ENCODE data around the gene ARHGEF28. TPM values are rescaled to one million over a fixed set of nuclear protein-coding genes. Genes with fewer than 3 reads are reported as not detected.

The ARHGEF28 gene
- total RNA-seq, 2 experiments from 2014 or later, result not detected

DNA sequence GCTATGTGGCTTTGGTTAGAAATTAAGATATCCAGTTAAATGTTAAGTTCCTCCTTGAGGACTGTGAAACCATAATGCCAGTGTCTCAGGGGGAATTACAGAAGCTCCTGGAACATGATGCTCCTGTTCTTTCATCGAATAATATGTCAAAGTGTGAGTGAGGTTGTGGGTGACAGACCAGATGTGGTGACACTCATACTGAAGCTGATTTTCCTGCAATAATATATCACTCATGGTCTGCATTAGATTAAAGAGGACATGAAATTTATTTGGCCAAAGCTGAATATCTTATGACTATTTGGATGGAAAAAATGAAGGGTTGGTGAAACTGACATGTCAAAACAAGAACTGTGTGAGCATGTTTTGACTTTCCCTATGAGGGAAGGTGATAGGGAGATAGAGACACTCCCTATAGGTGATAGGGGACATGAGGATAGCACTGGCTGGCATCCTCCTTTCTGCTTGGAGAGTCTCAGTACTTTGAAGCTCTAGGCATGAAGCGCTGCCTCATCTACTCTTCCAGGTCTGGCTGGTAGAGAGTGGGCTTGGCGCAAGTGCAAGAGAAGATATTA, 173.5 kb downstream of the ARHGEF28 start:
- CTCF ChIA-PET, result no interaction called here
- POLR2A ChIA-PET, result no interaction called here

DNA sequence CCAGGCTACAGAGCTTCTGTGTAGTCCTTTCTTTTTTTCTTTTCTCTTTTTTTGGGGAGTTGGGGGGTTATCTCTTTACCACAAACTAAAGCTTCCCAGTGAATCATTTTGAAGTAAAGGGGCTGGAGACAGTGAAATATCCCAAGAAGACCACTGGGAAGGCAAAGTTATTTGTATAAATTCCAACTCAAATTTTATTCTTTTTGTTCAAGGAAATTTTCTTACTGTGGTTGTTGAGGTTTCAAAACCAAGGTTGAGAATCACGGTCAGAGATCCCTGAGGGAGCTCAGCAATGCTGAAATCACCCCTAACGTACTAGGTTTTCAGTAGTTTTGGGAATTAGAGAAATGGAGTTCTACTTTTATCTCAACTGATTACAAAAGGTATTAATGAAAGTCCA, 175.7 kb downstream of the ARHGEF28 start:
- ChIA-PET CTCF (no interaction called here), POLR2A (no interaction called here)

DNA sequence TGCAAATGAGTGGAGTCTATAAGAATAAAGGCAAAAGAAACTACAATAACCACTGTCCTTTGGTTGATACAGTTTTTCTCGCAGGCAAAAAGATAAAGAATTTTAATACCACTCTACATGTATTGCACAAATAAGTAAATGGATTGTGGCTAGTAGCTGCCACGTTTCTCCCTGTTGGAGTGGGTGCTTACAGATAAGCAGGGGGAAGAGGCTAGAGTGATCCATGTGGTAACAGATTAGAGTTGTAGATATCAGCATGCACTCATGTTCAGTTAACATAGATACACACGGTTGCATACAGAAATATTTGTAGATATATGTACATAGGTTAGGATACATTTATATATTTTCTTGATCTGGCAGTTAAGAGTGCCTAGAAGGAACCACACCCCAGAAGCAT, 179.5 kb downstream of the ARHGEF28 start:
- ChIA-PET POLR2A (no interaction called here), CTCF (no interaction called here)

DNA sequence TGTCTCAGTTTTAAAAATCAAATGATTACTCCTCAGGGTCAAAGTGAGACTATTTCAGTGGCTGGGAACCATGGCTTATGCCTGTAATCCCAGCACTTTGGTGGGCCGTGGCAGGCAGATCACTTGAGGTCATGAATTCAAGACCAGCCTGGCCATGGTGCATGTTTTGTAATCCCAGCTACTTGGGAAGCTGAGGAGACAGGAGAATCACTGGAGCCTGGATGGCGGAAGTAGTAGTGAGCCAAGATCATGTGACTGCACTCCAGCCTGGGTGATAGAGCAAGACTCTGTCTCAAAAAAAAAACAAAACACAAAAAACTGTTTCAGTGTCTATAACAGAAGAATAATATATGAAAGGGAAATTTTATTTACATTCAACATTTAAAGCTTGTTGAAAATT, 182.9 kb downstream of the ARHGEF28 start:
- POLR2A ChIA-PET, result no interaction called here
- CTCF ChIA-PET, result interaction anchor here (1.0 kb wide), 1 partner anchor 219 kb away, joined by 3 read pairs; no protein-coding TSS in a partner anchor

DNA sequence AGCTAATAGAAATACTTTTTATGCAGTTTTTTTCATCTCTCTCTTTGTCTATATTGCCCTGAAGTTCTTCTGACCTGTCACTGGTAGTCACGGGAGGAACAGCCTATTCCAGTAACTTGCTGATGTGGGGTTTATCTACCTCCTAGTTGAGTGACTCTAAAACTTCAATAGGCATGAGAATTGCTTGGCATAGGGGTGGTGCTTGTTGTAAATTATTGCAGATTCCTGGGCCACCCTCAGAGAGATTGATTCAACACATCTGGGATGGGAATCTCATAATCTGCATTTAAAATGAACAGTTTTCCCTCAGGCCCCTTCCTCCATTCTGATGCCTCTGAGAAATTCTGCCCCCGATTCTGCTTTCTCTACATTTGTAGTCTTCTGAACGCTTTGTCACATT, 184.4 kb downstream of the ARHGEF28 start:
- CTCF ChIA-PET, result no interaction called here

DNA sequence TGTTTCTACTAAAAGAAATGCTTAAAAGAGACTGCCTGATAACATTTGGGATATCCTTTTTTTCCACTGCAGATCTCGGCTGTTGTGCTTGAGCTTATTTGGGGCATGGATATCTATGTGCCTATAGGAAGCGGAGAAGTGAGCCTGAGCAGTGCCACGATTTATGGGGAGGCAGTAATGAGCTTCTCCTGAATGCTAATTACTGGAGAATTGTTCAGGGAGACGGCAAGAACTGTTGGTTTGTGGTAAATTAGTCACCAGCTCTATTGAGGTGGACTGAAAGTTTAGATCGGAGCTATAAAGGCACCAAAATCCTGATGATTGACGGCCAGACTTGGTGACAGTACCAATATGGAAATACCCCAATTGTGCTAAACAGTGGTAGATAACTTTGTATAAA, 186.5 kb downstream of the ARHGEF28 start:
- POLR2A ChIA-PET, result no interaction called here
- CTCF ChIA-PET, result no interaction called here

More for the DNA sequence above, 184.4 kb downstream of the ARHGEF28 start:
- POLR2A ChIA-PET, result no interaction called here

DNA sequence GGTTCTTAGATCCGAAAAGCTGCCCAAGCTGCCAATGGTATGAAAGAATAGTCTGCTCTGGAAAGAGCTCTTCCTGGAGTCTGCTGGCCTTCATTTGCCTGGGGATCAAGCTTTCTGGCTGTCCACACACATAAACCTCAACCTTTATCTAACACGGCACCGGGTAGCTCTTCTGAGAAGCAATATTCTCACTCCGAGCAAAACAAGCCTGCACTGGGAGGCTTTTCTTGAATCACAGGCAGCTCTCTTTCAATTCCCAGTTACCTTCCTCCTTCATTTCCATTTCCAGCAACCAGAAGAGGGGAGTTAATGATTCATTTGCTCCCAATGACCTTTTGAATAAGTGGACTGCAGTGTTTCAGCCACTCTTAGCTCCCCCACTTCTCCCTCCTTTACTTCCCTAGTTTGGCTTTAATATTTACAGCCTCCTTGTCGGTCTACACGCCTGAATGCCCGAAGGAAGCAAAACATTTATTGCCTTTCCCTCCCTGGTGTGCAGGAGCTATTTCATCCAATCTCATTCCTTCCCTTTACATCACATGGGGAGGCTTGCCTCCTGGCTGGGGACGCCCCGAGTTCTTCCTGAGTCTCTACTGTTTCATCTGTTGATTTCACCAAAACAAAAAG, 187.1 kb downstream of the ARHGEF28 start:
- POLR2A ChIA-PET, result no interaction called here

DNA sequence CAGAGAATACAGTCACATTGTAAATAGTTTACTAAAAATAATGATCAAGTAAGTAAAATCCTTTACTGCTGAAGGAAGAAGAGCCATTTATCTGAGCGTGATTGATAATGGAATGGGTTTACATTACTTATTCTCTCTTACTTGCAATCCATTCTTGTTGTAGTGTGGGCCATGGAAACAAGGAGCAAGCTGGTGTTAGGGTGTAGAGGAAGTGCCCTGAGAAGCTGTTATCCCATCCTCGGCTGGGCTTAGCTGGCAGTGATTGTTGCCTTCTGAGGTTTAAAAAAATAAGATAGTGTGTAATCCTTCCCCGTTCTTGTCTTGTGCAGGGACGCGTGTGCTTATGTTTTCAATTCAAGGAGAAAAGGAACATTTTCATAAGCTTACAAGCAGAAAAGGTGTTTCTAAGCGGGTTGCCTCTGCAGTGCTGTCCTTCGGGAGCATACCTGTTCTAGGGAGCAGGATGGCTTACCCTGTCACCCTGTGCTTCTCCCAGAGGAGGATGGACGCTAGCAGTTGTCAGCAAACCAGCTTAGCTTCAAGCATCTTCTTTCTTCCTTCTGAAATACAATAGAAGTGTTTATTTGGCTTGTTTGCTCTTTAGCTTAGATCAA, 188.3 kb downstream of the ARHGEF28 start:
- ChIA-PET CTCF (no interaction called here), POLR2A (no interaction called here)

More for the DNA sequence above, 187.1 kb downstream of the ARHGEF28 start:
- CTCF ChIA-PET, result no interaction called here

DNA sequence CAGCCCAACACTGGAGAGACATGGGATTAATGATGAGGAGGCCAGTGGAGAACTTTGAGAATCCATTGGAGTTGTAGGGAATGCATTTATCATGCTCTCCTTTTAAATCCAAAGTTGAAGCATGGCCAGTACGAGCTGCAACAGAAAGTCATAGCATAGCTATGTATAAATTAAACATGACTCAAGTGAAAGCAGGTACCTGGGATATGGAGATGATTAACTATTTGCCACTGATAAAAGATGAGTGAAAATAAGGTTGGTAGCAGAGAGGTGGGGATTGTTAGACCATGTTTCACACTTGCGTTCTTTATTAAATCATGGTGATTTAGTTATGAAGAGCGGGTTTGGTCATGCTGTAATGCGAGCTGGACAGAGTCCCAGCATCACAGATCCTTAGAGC, 189.6 kb downstream of the ARHGEF28 start:
- CTCF ChIA-PET, result no interaction called here

DNA sequence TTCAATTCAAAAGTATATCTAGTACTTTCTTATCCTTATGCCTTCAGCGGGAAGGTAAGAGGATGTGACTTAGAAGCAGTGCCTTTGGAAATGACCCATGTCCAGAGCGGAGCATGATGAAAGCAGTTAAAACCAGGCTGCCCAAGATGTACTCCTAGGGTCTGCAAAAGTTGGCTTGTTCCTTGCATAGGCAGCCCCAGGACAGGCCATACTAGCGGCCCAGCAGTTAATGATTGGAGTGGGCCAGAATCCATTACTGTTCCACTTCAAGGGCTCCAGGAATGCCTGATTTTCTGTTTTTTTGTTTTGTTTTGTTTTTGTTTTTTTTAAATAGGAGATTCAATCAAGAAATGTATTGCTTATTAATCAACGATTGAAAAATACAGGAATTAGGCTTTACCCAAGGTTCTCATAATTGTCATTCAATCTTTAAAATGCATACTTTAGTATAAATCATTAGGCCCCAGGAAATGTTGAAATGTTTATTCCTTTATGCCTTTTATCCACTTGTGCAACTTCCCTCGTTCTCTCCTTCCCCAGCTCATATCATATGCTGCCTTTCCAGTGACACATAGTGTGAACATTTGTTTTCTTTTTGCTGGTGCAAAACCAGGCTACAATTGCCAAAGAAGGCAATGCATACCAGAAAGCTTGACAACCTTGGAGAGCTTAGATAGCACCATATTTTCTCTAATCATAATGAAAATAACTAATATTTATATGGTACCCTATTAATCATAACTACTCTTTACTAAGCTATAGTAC, 190.8 kb downstream of the ARHGEF28 start:
- CTCF ChIA-PET, result no interaction called here
- POLR2A ChIA-PET, result no interaction called here

More for the DNA sequence above, 189.6 kb downstream of the ARHGEF28 start:
- POLR2A ChIA-PET, result no interaction called here

DNA sequence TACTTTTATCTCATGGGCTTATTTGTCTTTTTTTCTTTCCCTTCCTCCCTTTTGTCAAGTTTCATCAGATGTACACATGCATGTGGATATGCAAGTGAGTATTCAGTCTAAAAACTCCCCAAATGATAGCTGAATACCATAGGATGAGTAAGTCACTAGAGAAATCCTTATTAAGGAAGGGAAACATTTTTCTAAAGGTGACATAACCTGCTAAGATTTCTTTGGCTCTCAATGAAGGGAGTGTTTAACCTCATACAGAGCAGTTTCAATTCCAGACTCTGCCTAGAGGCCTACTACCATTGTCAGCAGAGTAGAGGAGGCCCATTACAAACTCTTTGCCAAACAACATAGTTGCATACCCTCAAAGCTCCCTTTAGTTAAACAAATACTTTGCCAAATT, 192.4 kb downstream of the ARHGEF28 start:
- POLR2A ChIA-PET, result no interaction called here
- CTCF ChIA-PET, result no interaction called here

DNA sequence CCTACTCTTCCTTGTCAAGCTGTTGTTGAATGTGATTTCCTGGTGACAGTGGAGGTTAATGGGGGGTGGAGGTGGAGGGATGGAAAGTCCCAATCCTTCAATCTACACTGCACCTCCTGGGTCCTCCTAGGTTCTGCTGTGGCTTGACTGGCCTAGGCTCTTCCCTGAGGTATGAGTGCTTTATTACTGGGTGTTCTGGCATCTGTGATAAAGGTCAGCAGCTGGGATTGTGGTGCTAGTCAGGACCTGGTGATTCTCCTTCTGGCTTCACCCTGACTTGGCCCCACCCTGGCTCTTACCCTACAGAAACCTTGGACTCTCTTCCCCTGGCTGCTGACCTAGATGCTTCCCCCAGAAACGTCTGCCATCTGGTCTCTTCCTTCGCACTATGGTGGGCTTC, 194.3 kb downstream of the ARHGEF28 start:
- ChIA-PET POLR2A (no interaction called here), CTCF (no interaction called here)

DNA sequence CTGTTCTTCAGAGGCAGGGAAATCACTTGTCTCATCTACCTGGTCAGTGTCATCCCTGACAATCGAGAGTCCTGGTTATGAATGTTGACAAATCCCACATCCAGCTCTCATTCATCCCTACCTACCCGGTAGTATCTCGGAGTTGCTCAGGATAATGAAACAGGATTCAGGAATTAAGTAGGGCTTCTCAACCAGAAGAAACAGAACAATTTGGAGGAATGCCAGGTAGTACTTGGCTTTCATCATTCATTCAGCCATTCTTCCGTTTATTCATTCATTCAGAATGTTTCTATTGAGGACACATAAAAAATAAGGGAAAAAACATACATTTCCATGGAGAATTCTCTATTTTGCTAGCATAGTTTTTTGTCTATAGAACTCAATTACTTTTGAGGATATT, 195.0 kb downstream of the ARHGEF28 start:
- ChIA-PET CTCF (no interaction called here), POLR2A (no interaction called here)

DNA sequence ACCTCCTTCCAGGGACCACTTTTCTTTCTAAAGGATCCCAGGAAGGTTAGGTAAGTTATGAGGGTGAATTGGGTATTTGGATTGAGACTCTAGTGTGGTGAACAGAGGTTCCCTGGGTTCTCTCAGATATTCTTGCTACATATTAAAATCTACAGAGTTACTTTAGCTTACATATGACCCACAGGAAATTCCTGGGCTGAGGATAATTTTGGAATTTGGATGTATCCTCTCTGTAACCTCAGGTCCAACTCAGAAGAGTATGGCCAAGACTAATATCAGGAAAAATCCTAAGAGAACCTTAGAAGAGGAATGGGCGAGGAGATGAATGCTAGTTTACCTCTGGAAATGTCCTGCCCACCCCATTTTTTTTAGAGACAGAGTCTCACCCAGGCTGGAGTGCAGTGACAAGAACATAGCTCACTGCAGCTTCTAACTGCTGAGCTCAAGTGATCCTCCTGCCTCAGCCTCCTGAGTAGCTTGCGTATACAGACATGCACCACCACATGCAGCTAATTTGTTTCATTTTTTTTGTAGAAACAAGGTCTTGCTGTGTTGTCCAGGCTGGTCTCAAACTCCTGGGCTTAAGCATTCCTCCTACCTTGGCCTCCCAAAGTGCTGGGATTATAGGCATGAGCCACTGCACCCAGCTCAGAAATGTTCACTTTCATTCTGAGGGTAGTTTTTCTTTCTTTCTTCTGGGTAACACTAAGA, 196.4 kb downstream of the ARHGEF28 start:
- ChIA-PET CTCF (no interaction called here), POLR2A (no interaction called here)

DNA sequence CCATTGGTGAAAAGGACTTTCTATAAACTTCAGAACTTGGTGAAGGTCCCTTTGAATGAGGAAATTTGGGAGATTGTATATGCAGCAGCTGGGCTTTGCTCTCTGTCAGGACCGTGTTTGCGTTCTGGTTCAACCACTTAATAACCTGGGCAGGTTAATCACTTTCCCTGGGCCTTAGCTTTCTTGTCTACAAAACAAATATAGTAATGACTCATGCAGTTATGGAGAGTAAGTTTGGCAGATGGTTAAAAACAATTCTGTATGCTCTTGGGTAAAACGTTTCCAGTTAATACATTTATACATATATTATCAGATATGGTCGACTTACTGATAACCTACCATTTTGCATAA, 197.0 kb downstream of the ARHGEF28 start:
- POLR2A ChIA-PET, result no interaction called here

DNA sequence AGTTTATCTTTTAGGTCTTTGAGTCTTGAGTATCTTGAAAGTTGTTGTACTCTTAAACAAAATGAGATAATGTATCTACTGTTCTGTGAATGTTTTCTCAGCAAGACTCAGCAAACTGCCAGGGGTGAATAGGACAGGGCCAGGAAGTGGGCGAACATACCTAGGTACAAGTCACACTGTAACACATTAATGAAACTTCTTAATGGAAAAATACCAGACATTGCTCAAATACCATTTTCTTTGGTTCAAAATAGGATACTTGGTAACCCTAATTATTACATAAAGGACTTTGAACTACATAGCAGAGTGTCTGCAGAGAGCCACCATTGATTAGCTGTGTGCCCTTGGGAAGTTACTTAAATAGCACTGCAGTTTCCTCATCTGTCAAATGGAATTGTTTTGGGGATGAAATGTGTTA, 197.5 kb downstream of the ARHGEF28 start:
- CTCF ChIA-PET, result no interaction called here

More for the DNA sequence above, 197.0 kb downstream of the ARHGEF28 start:
- CTCF ChIA-PET, result no interaction called here

DNA sequence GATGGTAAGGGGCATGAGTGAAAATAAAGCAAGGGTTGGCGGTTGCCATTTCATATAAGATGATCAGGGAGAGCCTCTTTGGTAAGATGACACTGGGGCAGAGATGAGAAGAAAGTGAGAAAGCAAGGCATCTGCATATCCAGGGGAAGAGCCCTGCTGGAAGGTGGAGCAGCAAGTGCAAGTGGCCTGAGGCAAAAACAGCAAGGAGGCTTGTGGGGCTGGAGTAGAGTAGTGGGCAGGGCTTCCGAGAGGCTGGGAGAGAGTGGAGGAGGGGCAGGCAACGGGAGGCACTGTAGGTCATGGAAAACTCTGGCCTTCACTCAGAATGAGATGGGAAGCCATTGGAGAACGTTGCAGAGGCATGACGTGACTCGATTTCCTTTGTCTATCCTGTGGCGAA, 199.2 kb downstream of the ARHGEF28 start:
- ChIA-PET CTCF (no interaction called here), POLR2A (no interaction called here)

More for the DNA sequence above, 197.5 kb downstream of the ARHGEF28 start:
- POLR2A ChIA-PET, result no interaction called here

DNA sequence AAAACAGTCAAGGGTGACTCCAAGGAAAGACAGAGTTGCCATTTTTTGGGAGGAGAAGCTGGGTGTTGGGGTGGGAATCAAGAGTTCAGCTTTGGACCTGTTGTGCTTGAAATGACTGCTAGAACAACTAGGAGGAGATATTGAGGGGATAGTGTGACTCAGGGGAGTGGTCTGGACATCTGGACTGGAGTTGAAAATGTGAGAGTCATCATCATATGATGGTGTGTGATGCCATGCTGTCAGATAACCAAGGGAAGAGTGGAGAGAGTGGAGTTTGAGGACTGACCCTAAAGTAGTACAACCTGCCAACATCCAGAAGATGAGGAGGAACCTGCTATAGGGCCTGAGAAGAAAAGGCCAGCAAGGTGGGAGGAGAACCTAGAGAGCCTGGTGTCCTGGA, 199.7 kb downstream of the ARHGEF28 start:
- ChIA-PET POLR2A (no interaction called here), CTCF (no interaction called here)

DNA sequence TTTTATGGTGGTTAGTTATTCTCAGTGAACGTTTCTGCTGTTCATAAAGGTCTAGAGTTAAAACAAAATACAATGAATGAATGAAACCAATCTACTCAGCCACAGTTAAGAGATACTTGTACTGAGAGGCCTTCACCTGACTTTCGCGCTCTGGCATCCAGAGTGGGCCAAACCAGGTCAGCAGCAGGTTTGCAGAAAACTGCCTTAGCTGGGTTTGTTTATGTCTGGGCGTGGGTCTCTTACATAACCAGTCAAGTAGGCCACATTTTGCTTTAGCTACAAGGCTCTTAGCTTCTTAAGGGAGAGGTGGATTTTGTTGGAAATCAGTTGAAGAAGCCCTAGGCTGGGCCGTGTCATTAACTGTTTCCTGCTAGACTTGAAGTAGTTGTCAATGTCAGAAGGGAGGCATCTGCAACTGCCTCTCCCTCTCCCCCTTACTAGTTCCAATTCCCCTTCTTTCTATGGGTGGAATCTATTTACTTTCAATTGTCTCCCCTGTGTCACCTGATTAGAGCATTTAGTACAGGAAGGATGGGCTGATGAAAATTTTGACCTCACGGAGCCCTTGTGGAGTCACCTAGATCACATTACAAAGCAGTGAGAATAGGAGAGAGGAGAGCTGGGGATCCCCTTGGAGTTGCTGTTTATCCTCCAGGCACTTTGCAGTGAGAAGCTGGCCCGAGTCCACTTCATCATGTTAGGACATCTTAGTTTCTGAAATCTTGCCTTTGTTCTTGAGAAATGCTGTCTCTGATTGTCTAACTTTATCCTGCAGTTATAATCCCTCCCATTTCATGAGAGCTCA, 200.5 kb downstream of the ARHGEF28 start:
- CTCF ChIA-PET, result no interaction called here
- POLR2A ChIA-PET, result no interaction called here

DNA sequence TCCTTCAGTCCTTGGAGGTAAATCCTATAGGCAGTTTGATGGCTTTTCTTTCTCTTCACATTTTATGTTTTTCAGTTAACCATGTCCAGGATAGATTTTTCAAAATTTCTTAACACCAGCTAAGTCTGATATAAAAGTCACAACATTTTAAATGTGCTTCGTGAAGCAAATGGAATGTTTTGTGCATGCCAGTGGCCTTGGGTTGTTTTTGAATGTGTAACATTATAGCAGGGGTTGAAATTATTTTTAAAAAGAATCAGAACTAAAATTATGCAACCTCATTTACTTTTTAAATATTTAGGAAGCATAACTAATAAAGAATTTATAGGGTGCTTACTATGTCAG, 201.1 kb downstream of the ARHGEF28 start:
- CTCF ChIA-PET, result no interaction called here
- POLR2A ChIA-PET, result no interaction called here
